GM23338 (cell line): Measurements from ENCODE around the gene RAB11FIP4. TPM values are rescaled to one million over a fixed set of nuclear protein-coding genes. Genes with fewer than 3 reads are reported as not detected.

Experiments used
- CREB1 ChIP-seq: fragments of 250-450 bp; sonication (Bioruptor Pico); IDR thresholded peaks from 2 replicates; pipeline ENCODE4 v1.5.0; 2020; ENCODE audit warnings: low read depth, mild to moderate bottlenecking, moderate library complexity
- CTCF ChIP-seq, 2 experiments: fragments of 200-600 bp in 1 of 2; sonication (generic) in 1 of 2; conservative IDR thresholded peaks; 2 replicates each; pipeline versions ENCODE4 v1.5.1 to v1.6.1; 2016 to 2017; ENCODE audit warnings: antibody characterized with exemption in 2 of 2, low read depth in 2 of 2, mild to moderate bottlenecking in 2 of 2, moderate library complexity in 1 of 2
- ETS1 ChIP-seq: IDR thresholded peaks from 2 replicates; pipeline ENCODE4 v1.6.1; 2016; ENCODE audit warnings: antibody characterized with exemption
- EZH2phosphoT487 ChIP-seq: fragments of 200-600 bp; sonication (generic); IDR thresholded peaks from one replicate; pipeline ENCODE4 v1.8.1; 2018; ENCODE audit warnings: antibody characterized with exemption; ENCODE audit not compliant: unreplicated experiment
- JUNB ChIP-seq: IDR thresholded peaks from one replicate; pipeline ENCODE4 v1.6.1; 2016; ENCODE audit warnings: antibody characterized with exemption; ENCODE audit not compliant: unreplicated experiment
- ZNF331 ChIP-seq: fragments of 250-450 bp; sonication (Bioruptor Pico); IDR thresholded peaks from 2 replicates; pipeline ENCODE4 v1.5.0; 2020; ENCODE audit warnings: low read depth, mild to moderate bottlenecking, moderate library complexity
- ZNF462 ChIP-seq: fragments of 250-450 bp; sonication (Bioruptor Pico); IDR thresholded peaks from 2 replicates; pipeline ENCODE4 v1.5.0; 2020; ENCODE audit warnings: mild to moderate bottlenecking, moderate library complexity
- polyA plus RNA-seq: library from polyadenylated mRNA; unstranded; fragments of >200 nt; fragmentation: Nextera tagmentation; extraction: Ambion mirVana; gene quantifications from 2 replicates; pipeline ENCODE4 v1.2.1, GENCODE V29; 2016
- total RNA-seq: library from RNA; depleted of rRNA; stranded (reverse); fragments of >200 nt; shearing (Covaris generic); gene quantifications from 2 replicates; pipeline ENCODE4 v1.2.3, GENCODE V29; 2014
- TF ChIP-seq, protein P1 (sequence below): IDR thresholded peaks from one replicate; pipeline ENCODE4 v1.6.1; 2018; ENCODE audit warnings: antibody characterized with exemption; ENCODE audit not compliant: unreplicated experiment

Gene RAB11FIP4
- total and polyA plus RNA-seq, 2 experiments from 2014 or later, result 26.0 to 65.6 TPM

- TF ChIP-seq ZNF462 (CRISPR knock-in tag) (no peak), ZNF331 (no peak), ETS1 (no peak), JUNB (no peak), CREB1 (CRISPR knock-in tag) (no peak), CTCF (conservative IDR thresholded peaks at IDR 0.05; ENCODE audit: low read depth in 2 of 2) (no peak), EZH2phosphoT487 (no peak)
- TF ChIP-seq, protein P1, sequence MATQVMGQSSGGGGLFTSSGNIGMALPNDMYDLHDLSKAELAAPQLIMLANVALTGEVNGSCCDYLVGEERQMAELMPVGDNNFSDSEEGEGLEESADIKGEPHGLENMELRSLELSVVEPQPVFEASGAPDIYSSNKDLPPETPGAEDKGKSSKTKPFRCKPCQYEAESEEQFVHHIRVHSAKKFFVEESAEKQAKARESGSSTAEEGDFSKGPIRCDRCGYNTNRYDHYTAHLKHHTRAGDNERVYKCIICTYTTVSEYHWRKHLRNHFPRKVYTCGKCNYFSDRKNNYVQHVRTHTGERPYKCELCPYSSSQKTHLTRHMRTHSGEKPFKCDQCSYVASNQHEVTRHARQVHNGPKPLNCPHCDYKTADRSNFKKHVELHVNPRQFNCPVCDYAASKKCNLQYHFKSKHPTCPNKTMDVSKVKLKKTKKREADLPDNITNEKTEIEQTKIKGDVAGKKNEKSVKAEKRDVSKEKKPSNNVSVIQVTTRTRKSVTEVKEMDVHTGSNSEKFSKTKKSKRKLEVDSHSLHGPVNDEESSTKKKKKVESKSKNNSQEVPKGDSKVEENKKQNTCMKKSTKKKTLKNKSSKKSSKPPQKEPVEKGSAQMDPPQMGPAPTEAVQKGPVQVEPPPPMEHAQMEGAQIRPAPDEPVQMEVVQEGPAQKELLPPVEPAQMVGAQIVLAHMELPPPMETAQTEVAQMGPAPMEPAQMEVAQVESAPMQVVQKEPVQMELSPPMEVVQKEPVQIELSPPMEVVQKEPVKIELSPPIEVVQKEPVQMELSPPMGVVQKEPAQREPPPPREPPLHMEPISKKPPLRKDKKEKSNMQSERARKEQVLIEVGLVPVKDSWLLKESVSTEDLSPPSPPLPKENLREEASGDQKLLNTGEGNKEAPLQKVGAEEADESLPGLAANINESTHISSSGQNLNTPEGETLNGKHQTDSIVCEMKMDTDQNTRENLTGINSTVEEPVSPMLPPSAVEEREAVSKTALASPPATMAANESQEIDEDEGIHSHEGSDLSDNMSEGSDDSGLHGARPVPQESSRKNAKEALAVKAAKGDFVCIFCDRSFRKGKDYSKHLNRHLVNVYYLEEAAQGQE, result no peak
Observed at GRCh38 chr17:31427684-31428083, 36.2 kb downstream of the RAB11FIP4 start (continued).
